SU-DHL-6 (cell line): ENCODE results near the gene COMT.

Source experiments
- H2AFZ ChIP-seq: fragments of 200-600 bp; sonication (generic); 2 replicates; pipeline ENCODE4 v1.6.1; 2014; ENCODE audit warnings: low read depth, mild to moderate bottlenecking, moderate library complexity, mixed read lengths, antibody characterized with exemption, low read length; ENCODE audit not compliant: severe bottlenecking
- H3F3A ChIP-seq: fragments of 200-600 bp; shearing (Covaris generic); 2 replicates; pipeline ENCODE4 v1.6.0; 2016; ENCODE audit warnings: antibody characterized with exemption, mild to moderate bottlenecking; ENCODE audit not compliant: insufficient read depth
- H3K27ac ChIP-seq: fragments of 200-600 bp; sonication (generic); 2 replicates; pipeline ENCODE4 v1.5.1; 2016; ENCODE audit warnings: low read depth, mild to moderate bottlenecking, low read length, moderate library complexity, mixed read lengths
- H3K27me3 ChIP-seq: fragments of 200-600 bp; sonication (generic), shearing (Covaris generic); 2 replicates; pipeline ENCODE4 v1.6.0; 2014; ENCODE audit warnings: mild to moderate bottlenecking, low read length
- H3K36me3 ChIP-seq: fragments of 200-600 bp; sonication (generic); 2 replicates; pipeline ENCODE4 v1.6.1; 2014; ENCODE audit warnings: mild to moderate bottlenecking, low read length, mixed read lengths
- H3K4me2 ChIP-seq: fragments of 300-600, 200-600 bp; shearing (Covaris generic), sonication (generic); 2 replicates; pipeline ENCODE4 v1.6.0; 2014; ENCODE audit warnings: low read length, low read depth, mild to moderate bottlenecking; ENCODE audit not compliant: poor library complexity, severe bottlenecking
- H3K4me3 ChIP-seq: fragments of 200-600 bp; sonication (generic); 2 replicates; pipeline ENCODE4 v1.5.1; 2014; ENCODE audit warnings: antibody characterized with exemption, low read length, mild to moderate bottlenecking, mixed read lengths; ENCODE audit not compliant: insufficient read depth, poor library complexity, severe bottlenecking
- H3K79me2 ChIP-seq: fragments of 200-600 bp; sonication (generic); 2 replicates; pipeline ENCODE4 v1.6.1; 2014; ENCODE audit warnings: mild to moderate bottlenecking, low read length, moderate library complexity; ENCODE audit not compliant: insufficient read depth
- H3K9ac ChIP-seq: fragments of 200-600 bp; sonication (generic); 2 replicates; pipeline ENCODE4 v1.7.0; 2014; ENCODE audit warnings: mild to moderate bottlenecking, low read length
- H3K9me2 ChIP-seq: fragments of 200-600 bp; sonication (generic); replicated peaks from 2 replicates; pipeline ENCODE4 v1.6.1; 2014; ENCODE audit warnings: low read length; ENCODE audit not compliant: insufficient read depth
- H3K9me3 ChIP-seq: fragments of 200-600 bp; sonication (generic); 2 replicates; pipeline ENCODE4 v1.6.1; 2014; ENCODE audit warnings: low read length, mixed read lengths; ENCODE audit not compliant: insufficient read depth
- H4K20me1 ChIP-seq: fragments of 200-600 bp; sonication (generic); 2 replicates; pipeline ENCODE4 v1.6.1; 2014; ENCODE audit warnings: low read depth, mild to moderate bottlenecking, antibody characterized with exemption, low read length, moderate library complexity, mixed read lengths
- EZH2phosphoT487 ChIP-seq: fragments of 200-600 bp; sonication (generic), shearing (Covaris generic); conservative IDR thresholded peaks from 2 replicates; pipeline ENCODE4 v1.6.1; 2018; ENCODE audit warnings: mild to moderate bottlenecking, antibody characterized with exemption, low read length, moderate library complexity, mixed read lengths
- TF ChIP-seq, protein P1 (sequence below): fragments of 200-600 bp; sonication (generic); IDR thresholded peaks from one replicate; pipeline ENCODE4 v1.5.1; 2017; ENCODE audit warnings: antibody characterized with exemption, mild to moderate bottlenecking, low read length, moderate library complexity; ENCODE audit not compliant: insufficient read depth, poor library complexity, severe bottlenecking

Gene COMT

DNA sequence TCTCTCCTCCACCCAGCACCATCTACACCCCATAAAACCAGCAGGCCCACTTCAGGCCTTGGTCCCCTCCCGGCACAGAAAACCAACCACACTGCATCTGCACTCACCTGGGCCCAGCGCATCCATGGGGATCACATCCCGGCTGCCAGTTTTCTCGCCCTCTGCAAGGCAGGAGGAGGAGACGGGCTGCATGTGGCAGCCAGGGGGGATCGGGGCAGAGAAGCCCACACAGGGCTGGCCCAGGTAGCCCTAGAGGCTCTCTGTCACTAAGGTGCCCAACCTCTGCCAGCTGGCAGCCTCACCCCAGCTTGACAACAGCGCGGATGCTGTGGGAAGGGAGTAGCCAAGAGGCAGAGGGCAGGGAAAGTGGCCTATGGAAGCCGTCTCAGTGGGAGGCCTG is 30.7 kb downstream of the COMT start:
- TF ChIP-seq EZH2phosphoT487 = no peak
- TF ChIP-seq, protein P1, sequence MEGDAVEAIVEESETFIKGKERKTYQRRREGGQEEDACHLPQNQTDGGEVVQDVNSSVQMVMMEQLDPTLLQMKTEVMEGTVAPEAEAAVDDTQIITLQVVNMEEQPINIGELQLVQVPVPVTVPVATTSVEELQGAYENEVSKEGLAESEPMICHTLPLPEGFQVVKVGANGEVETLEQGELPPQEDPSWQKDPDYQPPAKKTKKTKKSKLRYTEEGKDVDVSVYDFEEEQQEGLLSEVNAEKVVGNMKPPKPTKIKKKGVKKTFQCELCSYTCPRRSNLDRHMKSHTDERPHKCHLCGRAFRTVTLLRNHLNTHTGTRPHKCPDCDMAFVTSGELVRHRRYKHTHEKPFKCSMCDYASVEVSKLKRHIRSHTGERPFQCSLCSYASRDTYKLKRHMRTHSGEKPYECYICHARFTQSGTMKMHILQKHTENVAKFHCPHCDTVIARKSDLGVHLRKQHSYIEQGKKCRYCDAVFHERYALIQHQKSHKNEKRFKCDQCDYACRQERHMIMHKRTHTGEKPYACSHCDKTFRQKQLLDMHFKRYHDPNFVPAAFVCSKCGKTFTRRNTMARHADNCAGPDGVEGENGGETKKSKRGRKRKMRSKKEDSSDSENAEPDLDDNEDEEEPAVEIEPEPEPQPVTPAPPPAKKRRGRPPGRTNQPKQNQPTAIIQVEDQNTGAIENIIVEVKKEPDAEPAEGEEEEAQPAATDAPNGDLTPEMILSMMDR = no peak
- no peak overlapping the region for H3K9ac ChIP-seq
- H3K4me2 ChIP-seq = no peak overlapping the region
- no peak overlapping the region for H2AFZ ChIP-seq
- H3K36me3 ChIP-seq = no peaks in the 10 kb centered on the region
- H3K27ac ChIP-seq = no peak overlapping the region
- H3K9me3 ChIP-seq = no peaks in the 10 kb centered on the region
- no peak overlapping the region for H3K4me3 ChIP-seq
- no peaks in the 10 kb centered on the region for H3K79me2 ChIP-seq
- H3K27me3 ChIP-seq = no peaks in the 10 kb centered on the region
- H3K9me2 ChIP-seq = no peaks in the 10 kb centered on the region
- no peaks in the 10 kb centered on the region for H4K20me1 ChIP-seq
- no peaks in the 10 kb centered on the region for H3F3A ChIP-seq

GRCh38 chr22:19972652-19973550 is 31.3 kb downstream of the COMT start:
- H4K20me1 ChIP-seq = no peaks in the 10 kb centered on the region
- H3F3A ChIP-seq = no peaks in the 10 kb centered on the region
- no peaks in the 10 kb centered on the region for H3K9me2 ChIP-seq
- no peaks in the 10 kb centered on the region for H3K79me2 ChIP-seq
- no peaks in the 10 kb centered on the region for H3K36me3 ChIP-seq
- H3K9ac ChIP-seq = no peak overlapping the region
- TF ChIP-seq EZH2phosphoT487 = no peak
- TF ChIP-seq, protein P1 = no peak
- no peak overlapping the region for H3K27ac ChIP-seq
- H2AFZ ChIP-seq = no peak overlapping the region
- no peaks in the 10 kb centered on the region for H3K9me3 ChIP-seq
- no peak overlapping the region for H3K4me2 ChIP-seq
- no peak overlapping the region for H3K4me3 ChIP-seq
- no peaks in the 10 kb centered on the region for H3K27me3 ChIP-seq

DNA sequence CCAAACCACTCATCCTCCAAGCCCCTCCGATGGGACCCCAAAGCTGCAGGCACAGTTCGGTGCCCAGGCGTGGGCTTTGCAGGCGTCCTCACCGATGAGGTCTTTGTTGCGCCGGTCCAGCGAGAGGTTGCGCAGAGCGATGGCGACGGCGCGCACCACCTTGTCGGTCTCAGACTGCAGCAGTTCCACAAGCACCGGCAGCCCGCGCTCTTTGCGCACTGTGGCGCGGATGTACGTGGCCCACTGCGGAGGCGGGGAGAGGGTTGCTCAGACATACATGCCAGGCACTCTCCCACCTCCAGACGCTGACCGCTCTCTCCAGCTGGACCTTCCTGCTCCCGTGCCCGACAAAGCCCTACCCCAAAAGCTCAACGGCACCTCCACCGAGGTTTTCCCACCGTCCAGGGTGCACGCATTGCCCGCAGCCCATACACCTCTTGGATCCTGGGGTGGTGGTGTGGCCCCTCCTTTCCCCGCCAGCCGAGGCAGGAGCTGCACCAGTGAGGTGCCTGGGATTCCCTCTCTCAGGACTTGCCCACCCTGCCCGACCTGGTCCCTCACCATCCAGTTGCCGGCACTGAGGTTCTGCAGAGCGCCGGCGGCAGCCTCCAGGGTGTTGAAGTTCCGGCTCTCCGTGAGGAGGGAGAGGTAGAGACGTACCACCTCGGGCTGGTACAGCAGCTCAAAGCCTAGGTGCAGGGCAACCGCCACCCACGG is 32.1 kb downstream of the COMT start:
- Histone ChIP-seq H3F3A (no peaks in the 10 kb centered on the region), H3K36me3 (no peaks in the 10 kb centered on the region), H4K20me1 (no peaks in the 10 kb centered on the region), H3K9me2 (no peaks in the 10 kb centered on the region), H3K9ac (no peak overlapping the region), H3K79me2 (no peaks in the 10 kb centered on the region), H2AFZ (no peak overlapping the region), H3K4me3 (no peak overlapping the region), H3K27me3 (no peaks in the 10 kb centered on the region), H3K4me2 (no peak overlapping the region), H3K9me3 (no peaks in the 10 kb centered on the region), H3K27ac (no peak overlapping the region)
- TF ChIP-seq, protein P1 = no peak
- no peak for TF ChIP-seq EZH2phosphoT487
